Stimulated activated CD8-positive, alpha-beta memory T cell treated with anti-CD3 and anti-CD28 coated beads, Interleukin-12 subunit alpha, Interleukin-12 subunit beta, amount 100 ng/mL, for 1 hour (primary cell): ENCODE data around the gene ITPA.

Experiments
- DNase-seq: peaks from one replicate; pipeline ENCODE4 v3.0.0-alpha.2; 2020; ENCODE audit warnings: low read depth

Gene ITPA

DNA sequence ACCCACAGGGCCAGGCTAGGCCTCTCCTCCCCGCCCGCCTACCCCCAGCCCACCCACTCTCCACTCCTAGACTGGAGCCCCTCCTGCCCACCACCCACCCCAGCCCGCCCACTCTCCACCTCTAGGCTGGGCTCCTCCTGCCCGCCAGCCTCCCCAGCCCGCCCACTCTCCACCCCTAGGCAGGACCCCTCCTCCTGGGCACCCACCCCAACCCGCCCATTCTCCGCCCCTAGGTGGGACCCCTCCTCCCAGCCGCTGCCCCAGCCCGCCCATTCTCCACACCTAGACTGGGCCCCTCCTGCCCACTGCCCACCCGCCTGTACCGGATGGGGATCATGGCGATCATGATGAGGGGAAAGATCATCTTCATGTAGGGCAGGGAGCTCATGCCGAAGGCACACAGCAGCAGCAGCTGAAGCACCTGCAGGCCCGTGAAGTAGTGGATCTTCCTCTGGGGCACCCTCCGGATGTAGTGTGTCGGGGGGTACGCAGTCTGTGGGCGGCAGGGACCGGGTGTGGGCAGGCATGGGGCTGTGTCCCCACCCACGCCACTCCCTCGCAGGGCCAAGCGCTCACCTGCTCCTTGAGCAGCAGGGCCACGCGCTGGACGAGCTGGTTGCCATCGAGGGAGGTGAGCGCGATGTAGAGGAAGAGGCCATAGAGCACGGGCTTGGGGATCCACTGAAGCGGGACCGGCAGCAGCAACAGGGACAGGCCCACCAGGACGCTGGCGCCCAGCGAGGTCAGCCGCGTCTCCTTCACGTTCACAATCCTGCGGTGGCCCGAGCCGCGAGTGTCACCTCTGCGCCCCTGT, 18.8 kb downstream of the ITPA start:
- no peak for DNase-seq

DNA sequence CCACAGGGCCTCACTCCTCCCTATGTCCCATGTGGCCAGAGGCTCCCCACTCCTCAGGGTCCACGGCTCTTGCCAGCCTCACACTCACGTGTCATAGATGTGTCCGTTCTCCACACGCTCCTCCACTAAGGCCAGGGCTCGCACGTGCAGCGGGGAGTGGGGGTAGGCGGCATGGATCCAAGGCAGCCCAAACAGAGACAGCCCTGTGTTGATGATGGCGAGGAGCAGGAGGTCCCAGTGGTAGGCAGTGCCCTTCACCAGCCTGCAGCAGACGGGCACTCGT, 19.4 kb downstream of the ITPA start:
- DNase-seq, result no peak

DNA sequence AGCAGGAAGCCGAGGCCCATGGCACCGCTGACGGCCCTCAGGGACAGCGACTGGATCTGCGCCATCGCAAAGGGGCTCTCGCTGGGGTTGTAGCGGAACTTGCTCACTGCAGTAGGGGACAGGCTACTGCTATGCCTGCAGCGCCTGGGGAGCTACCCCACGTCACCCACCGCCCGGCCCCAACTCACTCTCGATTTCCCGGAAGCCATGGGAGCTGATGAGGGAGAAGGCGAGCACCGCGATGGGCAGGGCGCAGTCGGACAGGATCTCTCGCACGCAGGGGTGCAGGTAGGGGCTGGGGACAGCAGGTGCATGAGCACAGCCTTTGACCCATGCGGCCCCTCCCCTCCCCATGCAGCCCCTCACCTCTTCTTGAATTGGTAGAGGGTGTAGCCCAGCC, 19.9 kb downstream of the ITPA start:
- no peak for DNase-seq

DNA sequence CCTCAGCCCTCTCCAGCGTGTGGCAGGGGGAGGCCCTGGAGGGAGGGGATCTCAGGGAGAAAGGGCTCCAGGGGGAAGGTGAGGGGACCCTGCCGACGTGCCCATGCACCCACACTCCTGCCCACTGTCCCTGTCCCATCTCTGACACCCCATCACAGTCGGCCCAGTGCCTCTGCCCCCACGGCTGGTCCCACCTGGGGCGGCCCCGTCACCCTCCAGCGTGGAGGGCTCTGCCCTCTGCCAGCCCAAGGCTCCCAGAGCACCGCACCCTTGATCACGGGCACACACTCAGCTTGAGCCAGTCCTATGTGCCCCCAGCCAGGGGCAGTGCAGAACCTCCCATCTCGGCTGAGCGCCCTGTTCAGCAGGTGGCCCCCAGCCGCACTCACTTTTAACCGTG, 20.5 kb downstream of the ITPA start:
- no peak for DNase-seq

DNA sequence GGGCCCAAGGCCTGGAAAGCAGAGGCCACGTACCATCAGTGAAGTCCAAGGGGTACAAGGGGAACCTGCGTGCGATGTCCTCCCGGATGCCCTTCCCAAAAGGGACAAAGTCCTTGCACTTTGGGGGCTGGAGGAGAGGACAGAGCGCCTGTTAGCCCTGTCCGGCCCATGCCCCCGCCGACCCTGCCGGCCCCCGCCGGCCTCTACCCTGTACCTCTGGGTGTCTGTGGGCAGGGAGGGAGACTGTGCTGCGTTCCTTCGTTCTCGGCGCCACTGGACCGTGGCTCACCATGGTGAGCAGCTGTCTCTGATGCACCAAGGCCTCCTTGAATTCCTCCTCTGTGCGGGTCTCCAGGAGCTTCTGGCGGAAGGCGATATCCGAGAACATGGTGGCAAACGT, 21.8 kb downstream of the ITPA start:
- no peak for DNase-seq

DNA sequence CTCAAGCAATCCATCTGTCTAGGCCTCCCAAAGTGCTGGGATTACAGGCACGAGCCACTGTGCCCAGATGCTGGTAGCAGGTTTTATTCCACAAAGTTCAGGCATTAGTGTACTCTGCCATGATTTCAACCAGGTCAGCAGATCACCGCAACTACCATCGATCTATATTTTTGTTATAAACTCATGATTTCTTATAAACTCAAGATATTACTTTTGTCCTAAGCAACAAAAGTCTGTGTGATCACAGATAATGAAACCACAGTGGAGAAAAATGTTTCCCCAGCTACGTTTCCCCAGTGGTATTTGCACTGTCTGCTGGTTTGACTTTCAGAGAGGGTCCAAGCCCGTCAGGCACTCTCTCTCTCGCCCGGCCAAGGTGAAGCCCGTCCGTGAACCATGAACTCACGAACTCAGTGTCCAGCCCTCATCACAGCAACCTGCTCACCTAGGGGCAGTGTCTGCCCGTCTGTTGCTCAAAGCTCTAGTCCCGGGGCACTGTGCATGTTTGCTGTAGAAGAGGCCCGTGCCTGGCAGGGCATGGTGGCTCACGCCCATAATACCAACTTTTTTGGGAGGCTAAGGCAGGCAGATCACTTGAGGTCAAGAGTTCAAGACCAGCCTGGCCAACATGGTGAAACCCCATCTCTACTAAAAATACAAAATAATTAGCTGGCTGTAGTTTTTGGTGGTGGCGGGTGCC, 22.7 kb downstream of the ITPA start:
- DNase-seq, result no peak

DNA sequence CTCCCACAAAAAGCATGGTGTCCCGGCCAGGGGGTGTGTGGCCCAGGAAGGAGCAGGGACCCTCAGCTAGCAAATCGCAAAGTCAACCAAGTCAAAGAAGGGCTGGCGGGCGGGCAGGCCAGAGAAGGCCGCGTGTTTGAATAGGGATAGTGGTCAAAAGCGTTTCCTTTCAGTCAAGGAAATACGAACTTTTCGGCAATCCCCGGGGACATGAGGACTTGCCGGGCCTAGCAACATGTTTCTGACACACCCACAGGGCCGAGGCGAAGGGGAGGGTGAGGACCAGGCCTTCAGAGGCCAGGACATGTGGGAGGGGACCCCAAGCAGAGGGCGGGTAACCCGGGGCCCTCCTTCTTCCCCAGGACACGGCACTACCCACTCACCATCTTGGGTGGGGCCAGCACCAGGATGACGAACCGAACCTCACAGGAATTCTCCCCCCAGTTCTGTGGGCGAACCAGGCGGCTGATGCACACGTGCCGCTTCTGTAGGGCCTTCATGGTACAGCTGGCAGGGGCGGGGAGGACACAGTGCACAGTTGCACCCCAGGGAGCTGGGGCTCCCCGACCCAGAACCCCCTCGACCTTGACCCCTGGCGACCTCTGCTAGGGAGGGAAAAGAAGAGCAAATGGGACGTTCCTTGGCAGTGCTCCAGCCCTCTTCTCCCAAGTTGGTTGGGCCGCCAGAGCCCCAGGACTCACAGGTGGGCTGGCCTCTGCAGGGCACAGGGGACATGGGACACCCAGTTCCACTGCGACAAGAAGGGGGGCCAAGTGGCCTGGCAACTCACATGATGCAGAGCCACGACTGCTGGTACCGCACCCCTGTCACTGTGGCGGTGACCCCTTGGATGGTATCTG, 24.1 kb downstream of the ITPA start:
- no peak for DNase-seq

DNA sequence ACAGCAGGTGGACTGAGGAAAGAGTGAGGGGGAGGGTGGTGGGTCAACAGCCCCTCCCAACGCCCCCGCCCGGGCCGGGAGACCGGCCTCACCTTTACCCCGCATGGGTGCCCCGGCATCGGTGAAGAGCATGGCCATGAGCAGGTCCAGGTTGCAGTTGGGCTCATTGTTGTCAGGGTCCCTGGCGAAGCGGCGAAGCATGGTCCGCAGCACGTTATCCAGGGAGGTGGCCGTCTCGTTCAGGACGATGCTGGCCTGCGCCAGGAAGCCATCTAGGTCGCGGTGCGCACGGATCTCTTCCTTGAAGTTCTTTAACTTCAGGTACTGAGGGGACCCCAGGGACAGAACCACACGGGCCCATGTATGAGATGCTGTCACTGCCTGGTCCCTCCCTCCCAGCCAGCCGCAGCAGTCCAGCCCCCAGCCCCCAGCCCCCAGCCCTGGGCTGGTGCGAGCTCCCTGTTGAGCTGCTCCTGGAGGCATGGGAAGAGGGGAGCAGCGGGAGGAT, 24.7 kb downstream of the ITPA start:
- DNase-seq, result no peak

DNA sequence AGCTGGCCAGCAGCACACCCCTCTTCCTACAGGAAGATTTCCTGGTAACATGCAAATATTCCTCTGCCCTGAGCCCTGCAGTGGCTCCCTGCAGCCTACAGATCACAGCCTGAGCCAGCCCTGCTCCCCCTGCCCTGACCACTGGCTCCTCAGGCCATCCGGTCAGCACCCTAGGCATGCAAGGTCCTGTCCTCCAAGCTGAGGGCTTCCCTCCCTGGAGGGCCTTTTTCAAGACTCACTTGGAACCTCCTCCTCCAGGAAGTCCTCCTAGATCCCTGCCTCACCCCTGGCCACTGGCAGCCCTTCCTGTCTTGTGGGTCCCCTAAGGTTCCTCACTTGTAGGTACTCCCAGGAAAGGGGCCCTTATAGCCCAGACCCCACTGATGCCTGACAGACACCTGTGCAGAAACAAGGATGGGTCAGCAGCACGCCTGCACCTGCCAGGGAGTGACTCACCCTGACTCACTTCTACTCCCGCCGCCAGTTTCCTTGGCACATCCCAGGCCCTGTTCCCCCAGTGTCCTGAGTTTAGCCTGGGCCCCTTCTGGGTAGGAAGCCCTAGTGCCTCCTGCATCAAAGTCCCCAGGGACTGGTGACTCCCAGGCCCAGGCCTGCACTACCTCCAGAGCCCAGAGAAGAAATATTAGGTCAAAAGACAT, 26.5 kb downstream of the ITPA start:
- DNase-seq, result no peak

DNA sequence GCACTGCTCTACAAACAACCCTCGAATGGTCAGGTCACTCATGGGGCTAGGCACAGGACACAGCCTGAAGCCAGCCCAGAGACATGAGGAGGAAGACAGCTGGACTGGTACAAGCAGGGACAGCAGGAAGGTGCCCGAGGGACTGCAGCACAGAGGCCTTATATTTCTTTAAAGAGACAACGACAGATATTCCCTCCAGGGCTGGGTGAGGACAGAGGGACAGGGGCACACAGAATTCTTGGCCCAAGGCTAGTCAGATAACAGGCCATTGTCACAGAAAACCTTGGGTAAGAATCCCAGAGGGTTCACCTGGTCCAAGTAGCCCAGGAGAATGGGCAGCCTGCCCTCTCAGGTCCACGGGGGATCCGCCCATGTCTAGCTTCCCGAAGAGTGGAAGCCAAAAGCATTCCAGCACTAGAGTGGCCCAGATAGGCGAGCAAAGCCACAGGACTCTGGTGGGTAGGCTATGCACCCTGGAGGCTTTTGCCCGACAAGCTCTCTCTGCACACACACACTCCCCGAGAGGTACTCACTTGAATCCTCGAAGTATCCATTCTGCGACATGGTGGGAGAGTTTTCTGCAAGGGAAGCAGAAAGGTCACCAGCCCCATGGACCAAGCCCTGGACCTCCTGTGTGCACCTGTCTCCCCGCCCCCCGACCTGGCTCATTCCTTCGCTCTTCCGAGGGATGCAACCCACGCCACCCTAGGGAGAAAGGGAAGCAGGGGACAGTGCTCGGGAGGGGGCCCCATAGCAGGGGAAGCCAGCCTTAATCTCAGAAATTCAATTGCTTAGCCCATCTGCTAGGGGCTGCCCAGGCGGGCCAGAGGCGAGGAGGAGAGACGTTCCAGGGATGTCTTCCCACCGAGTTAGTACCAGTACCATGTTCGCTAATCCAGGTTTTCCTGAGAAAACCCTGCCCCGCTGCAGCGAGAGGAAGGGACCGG, 28.0 kb downstream of the ITPA start:
- DNase-seq, result no peak

DNA sequence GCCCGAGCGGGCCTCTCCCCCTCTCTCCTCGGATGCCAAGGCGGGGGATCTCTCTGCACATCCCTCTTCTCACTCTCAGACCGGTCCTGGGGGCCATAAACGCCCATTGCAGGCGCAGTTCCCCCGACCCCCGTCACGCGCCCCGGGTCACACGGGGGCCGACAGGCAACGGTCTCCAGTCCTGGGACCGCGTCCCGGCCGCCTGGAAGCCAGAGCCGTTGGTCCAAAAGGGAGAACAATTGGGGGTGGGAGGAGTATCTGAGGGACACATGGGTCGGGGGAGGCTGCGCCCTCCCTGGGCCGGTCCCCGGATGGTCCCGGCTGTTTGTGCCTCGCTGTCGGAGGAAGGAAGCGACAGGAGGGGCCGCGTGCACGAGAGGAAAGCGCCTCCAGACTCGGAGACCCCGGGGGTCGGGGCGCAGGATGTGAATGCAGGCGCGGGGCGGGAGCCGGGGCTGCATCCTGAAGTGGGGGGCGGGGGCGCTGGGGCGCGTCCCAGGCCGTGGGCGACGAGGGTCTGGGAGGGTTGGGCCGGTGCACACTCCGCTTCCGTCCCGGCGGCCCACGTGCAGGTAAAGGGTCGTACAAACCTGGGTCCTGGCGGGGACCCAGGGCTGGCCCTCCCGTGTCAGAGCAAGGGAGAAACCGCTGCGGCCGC, 28.8 kb downstream of the ITPA start:
- DNase-seq, result no peak

DNA sequence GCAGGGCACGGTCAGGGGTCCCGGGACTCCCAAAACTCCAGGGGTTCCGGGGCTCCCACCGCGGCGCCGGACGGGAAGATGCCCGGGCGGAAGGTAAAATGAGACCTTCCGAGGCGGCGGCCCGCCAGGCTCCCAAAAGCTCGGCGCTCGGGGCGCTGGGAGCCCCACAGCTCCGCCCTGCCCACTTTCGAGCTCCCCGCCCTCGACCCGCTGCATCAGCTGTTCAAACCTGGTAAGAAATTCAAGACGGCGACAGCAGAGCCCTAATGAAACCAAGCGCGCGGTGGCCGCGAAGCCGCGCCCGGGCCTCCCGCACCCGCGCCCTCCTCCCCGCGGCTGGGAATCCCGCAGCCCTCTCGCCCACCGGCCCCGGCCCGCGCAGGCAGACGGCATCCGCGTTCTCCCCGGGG, 29.3 kb downstream of the ITPA start:
- no peak for DNase-seq

DNA sequence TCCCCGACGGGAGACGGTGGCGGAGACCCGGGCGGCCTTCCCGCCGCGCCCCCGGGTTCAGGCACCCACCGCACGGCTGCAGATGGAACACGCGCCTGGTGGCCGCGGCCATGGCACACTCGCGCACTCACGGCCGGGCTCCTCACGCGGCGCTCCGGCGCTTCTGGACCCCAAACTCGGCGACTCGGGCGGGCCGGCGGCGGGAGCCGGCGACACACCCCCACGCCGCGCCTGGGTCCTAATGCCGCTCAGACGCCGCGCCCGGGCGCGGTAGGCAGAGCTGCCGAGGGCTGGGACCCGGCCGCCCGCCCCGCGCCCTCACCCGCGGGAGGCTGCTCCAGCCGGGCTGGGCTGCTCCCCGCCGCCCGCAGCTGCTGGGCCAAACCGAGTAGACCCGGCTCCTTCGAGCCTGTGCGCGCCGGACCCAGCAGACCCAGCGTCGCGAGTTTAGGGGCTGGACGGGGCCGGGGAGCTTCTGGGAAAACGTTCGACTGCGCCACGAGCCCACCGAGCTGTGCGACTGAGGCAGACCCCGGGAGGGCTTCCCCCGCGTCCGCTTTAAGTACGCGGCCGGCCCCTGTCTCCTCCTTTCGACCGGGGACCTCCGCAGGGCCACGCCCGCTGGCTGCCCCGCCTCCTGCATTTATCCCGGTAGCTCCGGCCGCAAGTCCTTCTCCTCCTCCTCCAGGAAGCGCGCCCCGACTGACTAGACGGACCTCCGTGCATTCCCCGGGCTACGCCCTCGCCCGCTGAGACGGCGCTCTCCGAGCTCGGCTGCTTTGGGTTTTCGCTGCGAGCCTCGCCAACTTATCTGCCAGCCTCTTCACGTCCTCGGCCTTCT, 29.9 kb downstream of the ITPA start, which contains the start of gene SLC4A11:
SLC4A11 (minus strand) TSS at position 165 of the 841 bp plus-strand sequence; CDS start at position 112, 53 bp downstream.
- DNase-seq, result no peak

DNA sequence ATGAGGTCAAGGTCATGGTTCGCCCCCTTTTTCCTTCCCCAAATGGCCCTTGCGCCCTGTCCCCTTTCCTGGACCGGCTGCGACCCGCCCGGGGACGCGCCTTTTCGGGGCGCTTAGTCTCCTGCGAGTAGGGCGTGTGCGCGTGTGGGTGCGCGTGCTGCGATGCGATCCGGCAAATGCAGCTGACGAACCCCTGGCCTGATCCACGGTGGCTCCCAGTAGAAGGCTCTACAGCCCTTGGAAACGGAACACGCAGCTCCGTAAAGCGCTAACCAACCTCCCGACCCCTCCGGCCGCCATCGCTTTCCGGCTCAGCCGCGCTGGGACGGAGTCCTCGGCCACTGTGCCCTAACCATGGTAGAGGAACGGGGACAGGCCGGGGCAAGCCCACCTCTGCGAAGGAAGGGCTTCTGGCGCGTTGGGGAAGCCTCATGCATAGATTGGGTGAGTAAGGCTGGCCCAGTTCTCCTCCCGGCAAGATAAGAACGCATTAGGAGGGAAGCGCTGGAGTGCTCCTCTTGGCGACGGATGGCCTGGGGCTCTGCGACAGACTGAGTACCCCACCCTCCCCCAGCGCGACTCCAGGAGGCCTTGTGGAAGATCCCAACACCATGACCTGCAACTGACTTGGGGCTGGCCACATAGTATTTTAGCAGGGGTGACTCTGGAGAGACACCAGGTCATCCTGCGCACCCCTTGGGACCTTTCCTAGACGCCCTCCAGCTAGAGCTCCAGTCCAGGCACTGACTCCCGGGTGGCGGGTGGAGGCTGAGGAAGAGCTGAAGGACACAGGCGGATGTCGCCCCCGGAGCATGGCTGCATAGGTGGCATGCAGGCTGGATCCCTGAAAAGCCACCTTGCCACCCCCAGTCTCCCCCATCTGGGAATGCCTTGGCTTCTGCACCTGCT, 30.8 kb downstream of the ITPA start:
- DNase-seq, result no peak

DNA sequence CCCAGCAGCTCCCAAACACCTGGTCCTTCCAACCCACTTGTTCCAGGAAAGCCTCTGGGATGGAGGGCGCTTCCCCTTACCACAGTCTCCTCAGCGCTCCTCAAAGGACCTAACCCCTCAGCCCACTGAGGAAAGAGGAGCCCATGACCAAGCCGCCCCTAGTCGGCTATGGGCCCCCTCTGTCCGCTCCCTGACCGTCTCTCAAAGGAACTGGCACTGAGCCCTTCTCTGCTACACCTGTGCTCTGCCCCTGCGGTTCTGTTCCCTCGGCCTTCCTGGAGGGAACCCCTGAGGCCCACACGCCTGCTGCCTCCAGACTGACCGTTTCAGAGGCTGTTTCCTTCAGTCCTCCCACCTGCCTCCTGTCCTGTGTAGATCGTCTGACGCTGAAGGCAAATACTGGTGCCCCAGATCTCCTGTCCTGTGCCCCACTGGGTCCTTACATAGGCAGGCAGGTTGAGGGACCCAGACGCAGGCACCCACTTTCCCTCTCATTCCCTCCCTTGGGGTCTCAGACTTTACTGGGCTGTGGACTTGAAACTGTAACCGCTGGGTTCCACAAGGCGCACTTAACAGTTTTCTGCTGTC, 31.6 kb downstream of the ITPA start:
- DNase-seq, result no peak

DNA sequence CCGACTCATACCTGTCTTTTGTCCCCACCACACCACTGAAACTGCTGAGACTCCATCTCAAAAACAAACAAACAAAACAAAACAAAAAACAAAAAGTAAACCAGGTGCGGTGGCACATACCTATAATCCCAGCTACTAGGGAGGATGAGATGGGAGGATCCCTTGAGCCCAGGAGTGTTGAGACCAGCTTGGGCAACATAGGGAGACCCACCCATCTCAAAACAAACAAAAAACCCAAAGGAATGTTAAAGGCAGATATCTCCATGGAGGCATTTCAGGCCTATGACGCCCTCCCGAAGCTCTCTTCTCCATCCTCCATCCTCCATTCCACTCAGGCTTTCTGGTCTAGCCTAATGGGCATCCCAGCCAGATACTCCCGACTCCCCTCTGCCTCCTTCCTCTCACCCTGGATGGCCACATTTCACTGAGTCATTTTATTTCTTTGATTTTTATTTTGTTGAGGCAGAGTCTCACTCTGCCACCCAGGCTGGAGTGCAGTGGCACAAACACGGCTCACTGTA, 32.9 kb downstream of the ITPA start:
- no peak for DNase-seq

DNA sequence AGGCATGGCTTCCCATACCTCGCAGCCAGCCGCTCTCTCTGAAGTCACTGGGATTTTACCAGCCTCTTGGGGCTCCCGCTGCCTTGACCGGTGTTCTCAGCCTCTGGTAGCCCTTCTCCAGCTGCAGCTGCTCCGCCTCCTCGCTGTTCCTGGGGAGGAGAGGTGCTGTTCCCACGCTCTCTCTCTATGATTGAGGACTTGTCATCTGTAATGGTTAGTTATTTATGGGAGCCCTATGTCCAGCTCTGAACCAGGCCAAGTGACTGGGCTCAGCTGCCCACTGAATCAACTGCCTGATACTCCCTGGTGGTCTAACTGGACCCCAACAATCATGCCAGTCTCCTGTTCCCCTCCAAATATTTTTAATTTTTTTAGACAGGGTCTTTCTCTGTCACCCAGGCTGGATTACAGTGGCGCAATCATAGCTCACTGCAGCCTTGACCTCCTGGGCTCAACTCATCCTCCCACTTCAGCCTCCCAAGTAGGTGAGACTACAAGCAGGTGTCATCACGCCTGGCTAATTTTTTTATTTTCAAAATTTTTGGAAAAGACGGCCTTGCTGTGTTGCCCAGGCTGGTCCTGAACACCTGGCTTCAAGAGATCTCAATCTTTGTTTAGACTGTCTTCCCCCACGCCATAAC, 34.5 kb downstream of the ITPA start:
- DNase-seq, result no peak
